Lower leg skin (tissue), 4 donors: Measurements from ENCODE around the gene FBN1. TPM values are rescaled to one million over a fixed set of nuclear protein-coding genes. Genes with fewer than 3 reads are reported as not detected.

Experiments
- DNase-seq, 2 donors: peaks; one replicate each; pipeline ENCODE4 v3.0.0-alpha.2; 2019; ENCODE audit warnings: low spot score in 2 of 2
- H3K4me3 ChIP-seq: fragments of 200-600 bp; sonication (generic); 2 replicates; pipeline ENCODE4 v1.5.1; 2017; ENCODE audit warnings: mild to moderate bottlenecking, low read depth; ENCODE audit not compliant: poor library complexity, severe bottlenecking
- POLR2A ChIP-seq, 2 donors: fragments of 450-650 bp; IDR thresholded peaks; one replicate each; pipeline ENCODE4 v1.6.1; 2016 to 2017; ENCODE audit warnings: antibody characterized with exemption in 2 of 2, mild to moderate bottlenecking in 1 of 2, moderate library complexity in 1 of 2
- WGBS, 2 donors: methylation state at CpG; one replicate each; pipeline ENCODE4 v1.1.5; 2018; 5-methylcytosine and 5-hydroxymethylcytosine counted together
- intact Hi-C: fragments of 100-400 bp; cut with DNase I; formaldehyde crosslinking; loops from one replicate; pipeline ENCODE4 v1.15.0; 2023; ENCODE audit warnings: low total_unique reads
- total RNA-seq, 4 donors: library from RNA; depleted of rRNA; stranded (reverse); fragments of >200 nt; gene quantifications; one replicate each; pipeline ENCODE4 v1.1.0, GENCODE V29; 2016
- TF ChIP-seq, protein P1 (sequence below), 3 donors: fragments of 450-650 bp; IDR thresholded peaks; one replicate each; pipeline ENCODE4 v1.5.1; 2016; ENCODE audit warnings: antibody characterized with exemption in 3 of 3, mild to moderate bottlenecking in 3 of 3, moderate library complexity in 2 of 3

FBN1 gene
- total RNA-seq, 4 donors from 2014 or later, result 15.0 to 59.3 (median 24.0) TPM

DNA sequence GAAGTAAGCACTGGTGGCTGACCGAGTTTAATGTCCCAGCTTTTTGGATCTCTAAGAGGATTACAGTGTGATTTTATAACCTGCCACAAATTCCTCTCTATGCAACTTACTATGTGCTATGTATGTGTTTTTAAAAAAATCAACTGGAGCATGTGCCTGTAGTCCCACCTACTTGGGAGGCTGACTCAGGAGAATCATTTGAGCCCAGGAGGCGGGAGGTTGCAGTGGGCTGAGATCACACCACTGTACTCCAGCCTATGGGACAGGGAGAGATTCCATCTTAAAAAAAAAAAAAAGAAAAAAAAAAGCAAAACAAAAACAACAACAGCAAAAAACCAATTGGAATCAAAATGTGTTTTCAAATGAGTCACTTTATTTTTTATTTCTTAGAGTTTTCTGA, 284.7 kb downstream of the FBN1 start:
- intact Hi-C loops, result no loop called here
- DNase-seq, result no peak
- H3K4me3 ChIP-seq, result no peak overlapping the region
- WGBS, 2 donors, result 77 to 91% methylated on average over 2 of the region's 2 CpGs
- TF ChIP-seq POLR2A (IDR thresholded peaks at IDR 0.05), result no peak
- TF ChIP-seq, protein P1, sequence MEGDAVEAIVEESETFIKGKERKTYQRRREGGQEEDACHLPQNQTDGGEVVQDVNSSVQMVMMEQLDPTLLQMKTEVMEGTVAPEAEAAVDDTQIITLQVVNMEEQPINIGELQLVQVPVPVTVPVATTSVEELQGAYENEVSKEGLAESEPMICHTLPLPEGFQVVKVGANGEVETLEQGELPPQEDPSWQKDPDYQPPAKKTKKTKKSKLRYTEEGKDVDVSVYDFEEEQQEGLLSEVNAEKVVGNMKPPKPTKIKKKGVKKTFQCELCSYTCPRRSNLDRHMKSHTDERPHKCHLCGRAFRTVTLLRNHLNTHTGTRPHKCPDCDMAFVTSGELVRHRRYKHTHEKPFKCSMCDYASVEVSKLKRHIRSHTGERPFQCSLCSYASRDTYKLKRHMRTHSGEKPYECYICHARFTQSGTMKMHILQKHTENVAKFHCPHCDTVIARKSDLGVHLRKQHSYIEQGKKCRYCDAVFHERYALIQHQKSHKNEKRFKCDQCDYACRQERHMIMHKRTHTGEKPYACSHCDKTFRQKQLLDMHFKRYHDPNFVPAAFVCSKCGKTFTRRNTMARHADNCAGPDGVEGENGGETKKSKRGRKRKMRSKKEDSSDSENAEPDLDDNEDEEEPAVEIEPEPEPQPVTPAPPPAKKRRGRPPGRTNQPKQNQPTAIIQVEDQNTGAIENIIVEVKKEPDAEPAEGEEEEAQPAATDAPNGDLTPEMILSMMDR (IDR thresholded peaks at IDR 0.05), result no peak

Other genes with a start within 250 kb of the FBN1 start
- 1 to 10 TPM; 2.5 to 4.9 (median 3.5) TPM for gene CEP152, start 165.4 kb upstream of the FBN1 start, total RNA-seq
- gene EID1, start 232.4 kb upstream of the FBN1 start, total RNA-seq, result 100 to 1,000 TPM in 1 of 4 donors, 10 to 100 TPM in 3; 58.5 to 127 (median 78.4) TPM